HepG2 (cell line): ENCODE data around the gene PTPRQ. TPM values are rescaled to one million over a fixed set of nuclear protein-coding genes. Genes with fewer than 3 reads are reported as not detected.
A peak's percentile ranks its signal among the peaks of the same experiment; 100 is the strongest.

Source experiments
- ATAC-seq: fragments of 200-7000 bp; cut with Tn5 transposase; 3 replicates; pipeline ENCODE4 v1.9.1; 2020; ENCODE audit warnings: mild to moderate bottlenecking, moderate library complexity
- BruUV-seq: library from RNA; stranded (reverse); fragments of 400-500 nt; replicated peaks from 2 replicates; lab custom pipeline; 2021; lab: Mats Ljungman, UMichigan
- CTCF ChIA-PET: fragments of 300-600 bp; formaldehyde crosslinking; extraction: SDS; loops from one replicate; lab custom pipeline; 2021; ENCODE audit warnings: low total read pairs, inconsistent platforms, low intra/inter-chr PET ratio; lab: Yijun Ruan, JAX
- POLR2A ChIA-PET: fragments of 350-600 bp; sonication (Branson Sonifier 250); formaldehyde crosslinking; loops from one replicate; lab custom pipeline; 2020; ENCODE audit warnings: antibody characterized with exemption, inconsistent platforms; lab: Yijun Ruan, JAX
- DNase-seq: peaks from one replicate; pipeline ENCODE4 v3.0.0-alpha.2; 2015; ENCODE audit warnings: low spot score
- FAIRE-seq: peaks from 3 replicates; lab custom pipeline; 2011; peaks lifted over from hg19 to GRCh38; lab: Jason Lieb, UNC
- H2AFZ ChIP-seq: one replicate; pipeline ENCODE4 v1.6.1; 2011; ENCODE audit warnings: low read length, inconsistent platforms
- H3K27ac ChIP-seq: fragments of 300-600 bp; 3 replicates; pipeline ENCODE4 v1.8.0; 2011; ENCODE audit warnings: mixed run types, mild to moderate bottlenecking, mixed read lengths, low read length, inconsistent platforms; ENCODE audit not compliant: insufficient read depth; ENCODE audit errors: extremely low read length
- H3K27me3 ChIP-seq, 2 experiments: fragments of 200-600 bp in 1 of 2; 2 replicates in 1 of 2; 3 replicates in 1 of 2; pipeline versions ENCODE4 v1.6.0 to v1.8.0; 2011; ENCODE audit warnings: low read length in 2 of 2, mild to moderate bottlenecking in 2 of 2, moderate library complexity in 2 of 2, inconsistent platforms in 1 of 2; ENCODE audit not compliant: insufficient read depth in 2 of 2, control insufficient read depth in 1 of 2
- H3K36me3 ChIP-seq, 2 experiments: fragments of 200-600 bp in 1 of 2; replicated peaks in 1 of 2; 2 replicates in 1 of 2; 3 replicates in 1 of 2; pipeline versions ENCODE4 v1.5.1 to v1.8.0; 2011; ENCODE audit warnings: low read length in 2 of 2, inconsistent platforms in 1 of 2; ENCODE audit not compliant: insufficient read depth in 2 of 2, control insufficient read depth in 1 of 2
- H3K4me1 ChIP-seq: 2 replicates; pipeline ENCODE4 v1.5.1; 2012; ENCODE audit warnings: low read length, inconsistent platforms; ENCODE audit not compliant: insufficient read depth
- H3K4me2 ChIP-seq: 2 replicates; pipeline ENCODE4 v1.6.0; 2011; ENCODE audit warnings: low read depth, low read length, inconsistent platforms
- H3K4me3 ChIP-seq, 3 experiments: fragments of 200-600 bp in 1 of 3; sonication (generic), shearing (Covaris generic) in 1 of 3; replicated peaks in 1 of 3; 2 replicates each; pipeline ENCODE4 v1.5.1; 2011 to 2016; ENCODE audit warnings: low read length in 3 of 3, inconsistent platforms in 2 of 3, low read depth in 2 of 3, mild to moderate bottlenecking in 2 of 3, control low read depth in 1 of 3, mixed read lengths in 1 of 3; ENCODE audit not compliant: insufficient read depth in 1 of 3
- H3K79me2 ChIP-seq: one replicate; pipeline ENCODE4 v1.6.1; 2011; ENCODE audit warnings: low read length, inconsistent platforms; ENCODE audit not compliant: insufficient read depth
- H3K9ac ChIP-seq: 2 replicates; pipeline ENCODE4 v1.6.0; 2011; ENCODE audit warnings: mild to moderate bottlenecking, low read depth, low read length, inconsistent platforms; ENCODE audit not compliant: insufficient read depth
- H3K9me3 ChIP-seq: 2 replicates; pipeline ENCODE4 v1.5.1; 2012; ENCODE audit warnings: mild to moderate bottlenecking, low read length
- H4K20me1 ChIP-seq: 2 replicates; pipeline ENCODE4 v1.6.0; 2011; ENCODE audit warnings: inconsistent platforms, mild to moderate bottlenecking, low read length, moderate library complexity; ENCODE audit not compliant: insufficient read depth
- BCL6 ChIP-seq: IDR thresholded peaks from 2 replicates; pipeline ENCODE4 v1.6.1; 2016; ENCODE audit warnings: missing genetic modification reagents, missing compliant biosample characterization
- BRCA1 ChIP-seq: sonication (generic); formaldehyde crosslinking; IDR thresholded peaks from 2 replicates; pipeline ENCODE4 v1.4.0; 2020; ENCODE audit warnings: missing genetic modification reagents
- JUNB ChIP-seq: sonication (generic); formaldehyde crosslinking; IDR thresholded peaks from 2 replicates; pipeline ENCODE4 v1.8.0; 2022; ENCODE audit warnings: missing genetic modification reagents, mild to moderate bottlenecking, borderline replicate concordance
- ZNF724P ChIP-seq: sonication (generic); formaldehyde crosslinking; IDR thresholded peaks from 2 replicates; pipeline ENCODE4 v1.8.0; 2022; ENCODE audit warnings: missing genetic modification reagents, borderline replicate concordance
- whole genome bisulfite sequencing: methylation state at CpG from one replicate; pipeline ENCODE4 v1.1.6; 2017; ENCODE audit warnings: low lambda C conversion rate; 5-methylcytosine and 5-hydroxymethylcytosine counted together
- in situ Hi-C: cut with HindIII; loops from 2 replicates; pipeline ENCODE4 v1.10.0; 2017; ENCODE audit warnings: low pct_unique_long_range_greater_than_20kb; ENCODE audit not compliant: extremely low pct_ligation_motif_present
- intact Hi-C: fragments of 100-400 bp; cut with micrococcal nuclease; formaldehyde crosslinking; loops from one replicate; pipeline ENCODE4 v1.10.0; 2022; ENCODE audit not compliant: unreplicated experiment
- polyA plus RNA-seq, 8 experiments: library from polyadenylated mRNA; depleted of rRNA in 3 of 8; stranded (reverse) in 7 of 8; unstranded in 1 of 8; fragments of >200 nt; fragmentation: Illumina TruSeq in 4 of 8; extraction: Trizol in 4 of 8; gene quantifications; 2 replicates each; pipeline versions ENCODE4 v1.2.1 to v1.2.3, GENCODE V29; 2011 to 2016; ENCODE audit warnings: low read depth in 4 of 8, missing spikeins in 1 of 8, mixed read lengths in 1 of 8; ENCODE audit not compliant: insufficient read depth in 1 of 8
- total RNA-seq, 5 experiments: library from RNA; depleted of rRNA; stranded (reverse); fragments of >200 nt; fragmentation: Illumina TruSeq; extraction: Trizol; gene quantifications; 2 replicates each; pipeline ENCODE4 v1.2.3, GENCODE V29; 2016; ENCODE audit warnings: low read depth in 1 of 5
- TF ChIP-seq, protein P1 (sequence below): sonication (generic); formaldehyde crosslinking; IDR thresholded peaks from 2 replicates; pipeline ENCODE4 v1.8.0; 2023; ENCODE audit warnings: mild to moderate bottlenecking, missing genetic modification reagents
- TF ChIP-seq, protein P2 (sequence below): sonication (generic); formaldehyde crosslinking; conservative IDR thresholded peaks from 2 replicates; pipeline ENCODE4 v1.8.0; 2022; ENCODE audit warnings: mild to moderate bottlenecking, moderate library complexity, missing genetic modification reagents
- TF ChIP-seq, protein P3 (sequence below): sonication (generic); formaldehyde crosslinking; IDR thresholded peaks from 2 replicates; pipeline ENCODE4 v1.8.1; 2022; ENCODE audit warnings: low read depth, mild to moderate bottlenecking, missing genetic modification reagents

Gene PTPRQ
- total and polyA plus RNA-seq, 2 of the 13 experiments (the other 11 are each of a cell fraction or from before 2014, with no cell fraction given): not detected

DNA sequence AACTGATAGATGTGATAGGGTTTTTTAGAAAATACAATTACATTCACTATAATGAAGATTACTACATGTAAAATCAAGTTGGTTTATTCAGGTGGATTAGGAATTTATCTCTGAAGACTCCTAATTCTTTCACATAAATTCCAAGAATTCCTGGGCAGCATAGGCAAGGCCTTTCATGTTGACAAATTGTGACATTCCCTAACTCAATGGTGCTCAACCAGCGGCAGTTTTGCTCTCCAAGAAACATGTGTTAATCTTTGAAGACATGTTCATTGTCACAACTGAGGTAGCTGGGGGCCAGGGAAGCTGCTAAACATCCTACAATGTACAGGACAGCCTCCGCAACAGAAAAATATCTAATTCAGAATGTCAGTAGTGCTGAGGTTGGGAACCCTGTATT, 46.3 kb downstream of the PTPRQ start:
- POLR2A ChIA-PET: no interaction called here
- in situ Hi-C loops (no loop called here), intact Hi-C loops (no loop called here)
- FAIRE-seq: no peak
- Histone ChIP-seq H3K9me3 (no peaks in the 10 kb centered on the region), H3K4me3 (no peak overlapping the region), H3K27me3 (no peaks in the 10 kb centered on the region), H3K27ac (no peak overlapping the region), H3K79me2 (no peaks in the 10 kb centered on the region), H3K4me1 (no peaks in the 10 kb centered on the region), H3K9ac (no peak overlapping the region), H4K20me1 (no peaks in the 10 kb centered on the region), H3K4me2 (no peak overlapping the region), H2AFZ (no peak overlapping the region), H3K36me3 (no peaks in the 10 kb centered on the region)
- WGBS: 36% methylated on average over 2 of the region's 2 CpGs
- CTCF ChIA-PET: no interaction called here
- TF ChIP-seq BCL6 (0 out of 2 replicates have a peak, but pooled peaks have one; percentile 29), BRCA1 (CRISPR knock-in tag) (no peak), ZNF724P (CRISPR knock-in tag) (no peak), JUNB (CRISPR knock-in tag) (no peak)
- TF ChIP-seq, protein P1, sequence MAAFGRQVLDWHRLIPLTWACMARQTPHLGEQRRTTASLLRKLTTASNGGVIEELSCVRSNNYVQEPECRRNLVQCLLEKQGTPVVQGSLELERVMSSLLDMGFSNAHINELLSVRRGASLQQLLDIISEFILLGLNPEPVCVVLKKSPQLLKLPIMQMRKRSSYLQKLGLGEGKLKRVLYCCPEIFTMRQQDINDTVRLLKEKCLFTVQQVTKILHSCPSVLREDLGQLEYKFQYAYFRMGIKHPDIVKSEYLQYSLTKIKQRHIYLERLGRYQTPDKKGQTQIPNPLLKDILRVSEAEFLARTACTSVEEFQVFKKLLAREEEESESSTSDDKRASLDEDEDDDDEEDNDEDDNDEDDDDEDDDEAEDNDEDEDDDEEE (CRISPR knock-in tag): no peak
- TF ChIP-seq, protein P2, sequence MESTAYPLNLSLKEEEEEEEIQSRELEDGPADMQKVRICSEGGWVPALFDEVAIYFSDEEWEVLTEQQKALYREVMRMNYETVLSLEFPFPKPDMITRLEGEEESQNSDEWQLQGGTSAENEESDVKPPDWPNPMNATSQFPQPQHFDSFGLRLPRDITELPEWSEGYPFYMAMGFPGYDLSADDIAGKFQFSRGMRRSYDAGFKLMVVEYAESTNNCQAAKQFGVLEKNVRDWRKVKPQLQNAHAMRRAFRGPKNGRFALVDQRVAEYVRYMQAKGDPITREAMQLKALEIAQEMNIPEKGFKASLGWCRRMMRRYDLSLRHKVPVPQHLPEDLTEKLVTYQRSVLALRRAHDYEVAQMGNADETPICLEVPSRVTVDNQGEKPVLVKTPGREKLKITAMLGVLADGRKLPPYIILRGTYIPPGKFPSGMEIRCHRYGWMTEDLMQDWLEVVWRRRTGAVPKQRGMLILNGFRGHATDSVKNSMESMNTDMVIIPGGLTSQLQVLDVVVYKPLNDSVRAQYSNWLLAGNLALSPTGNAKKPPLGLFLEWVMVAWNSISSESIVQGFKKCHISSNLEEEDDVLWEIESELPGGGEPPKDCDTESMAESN (CRISPR knock-in tag): no peak
- TF ChIP-seq, protein P3, sequence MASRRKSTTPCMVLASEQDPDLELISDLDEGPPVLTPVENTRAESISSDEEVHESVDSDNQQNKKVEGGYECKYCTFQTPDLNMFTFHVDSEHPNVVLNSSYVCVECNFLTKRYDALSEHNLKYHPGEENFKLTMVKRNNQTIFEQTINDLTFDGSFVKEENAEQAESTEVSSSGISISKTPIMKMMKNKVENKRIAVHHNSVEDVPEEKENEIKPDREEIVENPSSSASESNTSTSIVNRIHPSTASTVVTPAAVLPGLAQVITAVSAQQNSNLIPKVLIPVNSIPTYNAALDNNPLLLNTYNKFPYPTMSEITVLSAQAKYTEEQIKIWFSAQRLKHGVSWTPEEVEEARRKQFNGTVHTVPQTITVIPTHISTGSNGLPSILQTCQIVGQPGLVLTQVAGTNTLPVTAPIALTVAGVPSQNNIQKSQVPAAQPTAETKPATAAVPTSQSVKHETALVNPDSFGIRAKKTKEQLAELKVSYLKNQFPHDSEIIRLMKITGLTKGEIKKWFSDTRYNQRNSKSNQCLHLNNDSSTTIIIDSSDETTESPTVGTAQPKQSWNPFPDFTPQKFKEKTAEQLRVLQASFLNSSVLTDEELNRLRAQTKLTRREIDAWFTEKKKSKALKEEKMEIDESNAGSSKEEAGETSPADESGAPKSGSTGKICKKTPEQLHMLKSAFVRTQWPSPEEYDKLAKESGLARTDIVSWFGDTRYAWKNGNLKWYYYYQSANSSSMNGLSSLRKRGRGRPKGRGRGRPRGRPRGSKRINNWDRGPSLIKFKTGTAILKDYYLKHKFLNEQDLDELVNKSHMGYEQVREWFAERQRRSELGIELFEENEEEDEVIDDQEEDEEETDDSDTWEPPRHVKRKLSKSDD (CRISPR knock-in tag): no peak
- no TSS peak for BruUV-seq
- no peak for DNase-seq
- no peak for ATAC-seq
